Hypothalamus (tissue), 51 donors: ENCODE results near the gene NT5M.

Source experiments
- DNase-seq, 51 donors: peaks; one replicate each; lab custom pipeline; 2025; lab: John Stamatoyannopoulos, UW

NT5M gene

DNA sequence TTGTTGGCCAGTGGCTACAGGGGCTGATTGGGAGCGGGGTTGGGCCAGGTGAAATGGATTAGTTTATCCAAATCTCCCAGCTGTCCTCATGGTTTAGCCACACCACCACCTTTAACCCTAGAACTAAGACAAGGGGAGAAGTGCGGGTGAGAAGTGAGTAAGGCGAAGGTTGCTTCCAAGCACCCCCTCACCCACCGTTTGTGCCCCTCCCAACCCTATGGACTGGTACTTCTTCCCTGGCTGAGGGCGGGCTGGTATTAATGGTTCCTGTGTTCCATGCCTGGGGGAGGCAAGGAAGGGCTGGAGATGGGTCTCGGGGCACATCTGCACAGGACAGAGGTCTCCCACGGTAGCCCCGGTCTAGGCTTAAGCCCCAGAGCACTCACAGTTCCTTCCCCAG lies 25.1 kb downstream of the NT5M start:
- no peak for DNase-seq

DNA sequence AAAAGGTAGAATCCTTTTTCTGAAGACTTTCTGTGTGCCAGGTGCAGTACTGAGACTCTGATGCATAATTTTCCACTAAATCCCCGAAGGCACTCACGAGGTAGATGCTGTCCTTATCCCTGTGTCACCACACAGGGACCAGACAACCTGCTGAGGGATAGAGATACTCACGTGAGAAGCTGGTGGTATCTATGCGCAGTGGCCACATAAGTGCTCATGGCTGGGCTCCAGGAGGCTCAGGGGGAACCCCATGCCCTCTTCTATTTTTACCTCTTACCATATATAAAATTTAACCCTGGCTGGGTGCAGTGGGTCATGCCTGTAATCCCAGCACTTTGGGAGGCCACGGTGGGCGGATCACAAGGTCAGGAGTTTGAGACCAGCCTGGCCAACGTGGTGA lies 38.3 kb downstream of the NT5M start:
- DNase-seq: no peak

DNA sequence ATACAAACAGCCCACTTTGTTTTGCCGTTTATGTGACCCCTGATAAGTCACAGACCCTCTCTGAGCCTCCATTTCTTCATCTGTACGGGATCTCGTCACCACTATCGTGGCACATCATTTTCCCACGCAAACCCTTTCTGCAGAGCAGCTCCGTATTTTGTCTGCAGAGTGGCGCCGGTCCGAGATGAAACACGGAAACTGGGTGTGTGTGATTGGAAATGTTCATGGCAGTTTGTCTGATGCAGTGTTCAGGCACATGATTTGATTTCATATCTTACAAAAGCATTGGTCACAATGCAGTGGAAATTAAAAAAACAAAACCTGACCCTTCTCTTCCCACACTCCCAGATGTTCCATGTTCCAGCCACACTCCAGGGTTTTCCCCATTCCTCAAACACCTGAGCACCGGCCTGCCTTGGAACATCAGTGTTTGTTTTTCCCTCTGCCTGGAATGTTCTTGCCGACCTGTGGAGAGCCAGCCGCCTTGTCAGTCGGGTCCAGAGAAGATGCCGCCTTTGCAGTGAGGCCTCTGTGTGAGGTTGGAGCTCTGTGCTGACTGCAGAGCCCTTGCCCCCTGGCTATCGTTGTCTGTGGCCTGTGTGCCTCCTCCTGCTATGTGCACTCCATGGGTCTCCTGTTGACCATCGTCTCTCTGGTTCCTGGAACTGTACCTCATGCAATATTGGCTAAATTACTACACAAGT lies 39.2 kb downstream of the NT5M start:
- no peak for DNase-seq

DNA sequence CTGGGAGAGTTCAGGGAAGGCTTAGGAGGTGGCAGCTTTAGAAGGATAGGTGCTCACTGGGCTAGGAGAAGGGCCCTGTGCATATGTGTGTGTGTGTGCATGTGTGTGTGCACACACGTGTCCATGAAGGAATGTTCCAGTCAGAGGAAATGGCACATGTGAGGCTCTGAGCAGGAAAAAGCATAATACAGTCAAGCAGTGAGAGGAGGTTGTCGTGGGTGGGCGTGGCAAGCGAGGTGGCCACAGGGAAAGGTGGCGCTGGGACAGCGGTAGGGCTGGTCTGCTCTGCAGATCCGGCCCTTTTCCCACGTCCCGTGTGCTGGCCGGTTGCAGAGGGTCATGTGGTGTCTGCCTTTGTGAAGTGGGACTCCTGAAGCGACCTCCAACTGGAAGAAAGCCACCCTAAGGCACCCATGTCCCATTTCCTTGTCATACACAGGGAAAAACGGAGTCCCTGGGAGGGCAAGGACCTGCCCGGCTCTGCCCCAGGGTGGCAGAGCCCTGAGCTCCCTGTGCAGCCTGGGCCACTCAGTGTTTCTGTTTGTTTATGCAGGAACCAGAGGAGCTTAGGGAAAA lies 40.1 kb downstream of the NT5M start:
- no peak for DNase-seq

DNA sequence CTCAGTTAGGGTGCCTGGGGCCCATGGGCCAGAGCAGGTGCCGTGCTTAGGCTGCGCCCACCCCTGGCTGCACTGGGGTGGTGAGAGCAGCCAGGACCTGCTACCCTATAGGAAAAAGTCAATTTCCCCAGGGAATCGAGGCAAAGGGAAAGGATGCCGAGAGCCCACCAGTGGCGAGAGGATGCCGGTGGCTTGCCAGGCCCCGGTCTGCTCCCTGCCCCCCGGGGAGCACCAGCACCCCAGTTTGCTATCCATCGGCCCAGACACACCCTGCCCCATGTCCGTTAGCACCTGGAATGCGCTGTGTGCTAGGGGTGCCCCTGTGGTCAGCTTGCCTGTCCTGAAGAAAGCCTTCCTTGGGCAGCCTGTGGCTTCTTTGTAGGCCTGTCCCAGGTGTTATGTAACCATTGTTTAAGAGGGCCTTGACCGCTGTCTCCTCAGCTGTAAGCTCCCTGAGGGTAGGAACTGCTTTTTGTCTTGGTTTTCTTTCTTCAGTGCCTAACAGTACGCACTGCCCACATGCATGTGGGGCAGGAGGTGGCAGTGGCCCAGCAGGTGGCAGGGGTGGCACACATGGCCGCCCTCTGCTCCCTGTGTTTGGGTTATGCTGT lies 40.8 kb downstream of the NT5M start:
- DNase-seq: no peak

DNA sequence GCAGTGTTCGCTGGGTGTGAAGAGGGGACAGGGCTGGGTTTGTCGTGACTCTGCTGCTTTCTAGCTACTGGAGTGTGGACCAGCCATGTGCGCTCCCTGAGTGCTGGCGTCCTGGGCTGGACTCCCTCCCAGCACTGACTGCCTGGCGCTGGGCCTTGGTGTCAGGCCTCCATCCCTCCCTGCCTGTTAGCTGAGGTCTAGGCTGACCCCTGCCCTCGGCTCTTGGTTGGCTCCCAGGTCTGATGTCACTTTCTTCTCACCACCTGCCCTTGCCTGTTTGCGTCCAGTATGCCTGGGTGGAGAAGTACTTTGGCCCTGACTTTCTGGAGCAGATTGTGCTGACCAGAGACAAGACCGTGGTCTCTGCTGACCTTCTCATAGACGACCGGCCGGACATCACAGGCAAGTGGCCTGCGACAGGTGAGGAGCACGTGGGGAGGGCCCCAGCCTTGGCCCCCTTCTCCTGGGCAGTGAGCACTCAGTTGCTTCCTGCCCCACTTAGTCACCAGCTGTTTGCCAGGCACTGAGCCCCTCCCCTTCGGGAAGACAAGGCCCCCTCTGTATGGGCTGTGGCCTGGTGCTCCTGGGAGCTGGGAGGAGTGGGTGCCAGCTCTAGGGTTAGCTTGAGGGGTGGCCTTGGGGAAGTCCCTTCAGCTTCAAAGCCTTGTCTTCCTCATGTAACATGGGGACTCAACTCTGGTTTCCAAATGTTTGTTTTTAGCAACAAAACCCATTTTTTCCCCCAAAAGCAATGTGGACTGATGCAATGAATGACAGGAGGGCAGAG lies 41.5 kb downstream of the NT5M start:
- DNase-seq: peak in 8 of 51 donors; percentile 5 to 45 (median 12)

DNA sequence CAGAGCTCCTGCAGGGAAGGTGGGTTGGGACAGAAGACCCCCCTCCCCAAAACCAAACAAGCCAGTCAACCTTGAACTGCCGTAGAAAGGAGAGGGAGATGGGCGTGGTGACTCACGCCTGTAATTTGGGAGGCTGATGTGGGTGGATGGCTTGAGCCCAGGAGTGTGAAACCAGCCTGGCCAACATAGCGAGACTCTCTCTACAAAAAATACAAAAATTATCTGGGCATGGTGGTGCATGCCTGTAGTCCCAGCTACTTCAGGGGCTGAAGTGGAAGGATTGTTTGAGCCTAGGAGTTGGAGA lies 42.1 kb downstream of the NT5M start:
- no peak for DNase-seq

DNA sequence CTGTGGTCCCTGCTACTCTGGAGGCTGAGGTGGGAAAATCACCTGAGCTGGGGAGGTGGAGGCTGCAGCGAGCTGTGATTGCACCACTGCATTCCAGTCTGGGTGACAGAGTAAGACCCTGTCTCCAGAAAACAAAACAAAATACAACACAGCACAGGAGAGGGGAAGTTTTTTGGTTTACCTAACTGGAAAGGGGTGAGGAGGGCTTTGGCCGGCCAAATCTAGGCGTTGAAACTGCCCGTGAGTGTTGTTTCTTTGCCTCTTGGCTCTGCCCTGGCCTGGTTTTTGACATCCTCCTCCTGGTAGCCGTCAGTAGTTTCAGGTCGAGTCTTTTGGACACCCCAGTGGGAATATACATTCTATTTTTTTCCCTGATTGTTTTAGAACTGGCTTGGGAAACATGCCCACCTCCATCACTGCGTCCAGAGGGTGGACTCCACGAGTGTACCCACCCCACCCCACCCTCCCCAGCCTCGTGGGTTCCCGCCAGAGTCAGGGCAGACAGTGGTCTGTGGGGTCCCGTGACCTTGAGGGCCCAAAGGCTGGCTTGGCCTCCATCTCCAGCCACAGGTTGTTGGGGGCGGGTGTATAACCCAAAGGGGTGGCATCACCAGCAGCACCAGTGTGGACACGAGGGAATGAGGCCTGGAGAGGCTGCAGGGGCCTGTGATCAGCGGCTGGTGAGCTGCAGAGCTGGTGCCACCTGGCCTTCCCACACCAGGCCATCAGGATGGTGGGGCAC lies 42.7 kb downstream of the NT5M start:
- no peak for DNase-seq

DNA sequence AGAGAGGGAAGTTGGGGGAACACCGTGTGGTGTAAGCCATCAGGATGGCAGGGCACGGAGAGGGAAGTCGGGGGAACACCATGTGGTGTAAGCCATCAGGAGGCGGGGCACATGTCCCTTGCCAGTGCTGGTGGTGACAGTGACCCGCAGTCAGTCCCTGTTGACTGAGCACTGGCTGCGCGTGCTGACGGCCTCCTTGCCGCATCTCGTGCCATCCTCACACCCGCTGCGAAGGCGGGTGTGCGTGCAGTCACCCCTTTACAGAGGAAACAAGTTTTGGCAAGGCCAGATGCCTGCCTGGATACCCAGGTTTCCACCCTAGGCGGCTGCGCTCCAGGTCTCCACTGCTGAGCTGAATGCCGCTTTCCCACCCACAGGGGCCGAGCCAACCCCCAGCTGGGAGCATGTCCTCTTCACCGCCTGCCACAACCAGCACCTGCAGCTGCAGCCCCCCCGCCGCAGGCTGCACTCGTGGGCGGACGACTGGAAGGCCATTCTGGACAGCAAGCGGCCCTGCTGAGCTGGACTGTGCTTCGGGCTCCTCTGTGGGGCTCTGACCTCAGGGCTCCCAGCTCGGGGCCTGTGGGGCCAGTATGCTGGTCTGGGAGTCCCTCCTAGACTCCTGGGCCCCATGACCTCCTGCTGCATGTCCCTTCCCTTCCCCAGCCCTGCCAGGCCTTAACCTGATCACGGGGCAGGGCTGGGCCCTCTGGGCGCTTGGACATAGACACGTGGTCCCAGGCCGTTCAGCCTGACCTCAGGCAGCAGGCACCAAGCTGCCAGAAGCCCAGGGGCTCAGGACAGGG lies 43.5 kb downstream of the NT5M start:
- DNase-seq: no peak

DNA sequence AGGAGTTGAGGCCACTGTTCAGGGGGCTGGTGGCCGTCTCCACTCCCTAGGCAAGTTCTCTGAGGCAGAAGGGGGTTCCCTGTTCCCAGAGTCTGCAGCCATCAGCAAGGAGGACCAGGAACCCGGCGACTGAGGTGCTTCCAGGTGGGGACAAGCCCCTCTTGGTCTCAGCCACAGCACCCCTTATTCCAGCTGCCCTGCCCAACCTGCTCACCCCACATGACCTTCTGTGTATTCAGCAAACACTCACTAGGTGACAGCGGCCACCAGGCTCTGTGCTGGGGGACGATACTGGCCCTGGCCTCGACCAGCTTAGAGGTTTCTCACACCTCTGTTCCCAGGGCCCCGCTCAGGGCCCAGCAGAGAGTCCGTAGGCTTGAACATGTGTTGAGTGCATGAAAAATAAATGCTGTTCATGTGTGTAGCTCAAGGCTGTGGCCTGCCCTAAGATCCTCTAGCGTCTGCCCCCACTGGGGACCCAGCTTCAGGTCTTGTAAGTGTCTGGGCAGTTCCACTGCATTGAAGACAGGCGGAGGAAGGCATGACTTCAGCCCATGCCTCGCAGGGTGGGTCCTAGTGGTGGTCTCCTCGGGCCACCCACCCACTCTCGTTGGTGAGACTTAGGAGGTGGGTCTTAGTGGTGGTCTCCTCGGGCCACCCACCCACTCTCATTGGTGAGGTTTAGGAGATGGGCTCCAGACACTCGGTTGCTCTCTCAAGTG lies 44.2 kb downstream of the NT5M start:
- no peak for DNase-seq

DNA sequence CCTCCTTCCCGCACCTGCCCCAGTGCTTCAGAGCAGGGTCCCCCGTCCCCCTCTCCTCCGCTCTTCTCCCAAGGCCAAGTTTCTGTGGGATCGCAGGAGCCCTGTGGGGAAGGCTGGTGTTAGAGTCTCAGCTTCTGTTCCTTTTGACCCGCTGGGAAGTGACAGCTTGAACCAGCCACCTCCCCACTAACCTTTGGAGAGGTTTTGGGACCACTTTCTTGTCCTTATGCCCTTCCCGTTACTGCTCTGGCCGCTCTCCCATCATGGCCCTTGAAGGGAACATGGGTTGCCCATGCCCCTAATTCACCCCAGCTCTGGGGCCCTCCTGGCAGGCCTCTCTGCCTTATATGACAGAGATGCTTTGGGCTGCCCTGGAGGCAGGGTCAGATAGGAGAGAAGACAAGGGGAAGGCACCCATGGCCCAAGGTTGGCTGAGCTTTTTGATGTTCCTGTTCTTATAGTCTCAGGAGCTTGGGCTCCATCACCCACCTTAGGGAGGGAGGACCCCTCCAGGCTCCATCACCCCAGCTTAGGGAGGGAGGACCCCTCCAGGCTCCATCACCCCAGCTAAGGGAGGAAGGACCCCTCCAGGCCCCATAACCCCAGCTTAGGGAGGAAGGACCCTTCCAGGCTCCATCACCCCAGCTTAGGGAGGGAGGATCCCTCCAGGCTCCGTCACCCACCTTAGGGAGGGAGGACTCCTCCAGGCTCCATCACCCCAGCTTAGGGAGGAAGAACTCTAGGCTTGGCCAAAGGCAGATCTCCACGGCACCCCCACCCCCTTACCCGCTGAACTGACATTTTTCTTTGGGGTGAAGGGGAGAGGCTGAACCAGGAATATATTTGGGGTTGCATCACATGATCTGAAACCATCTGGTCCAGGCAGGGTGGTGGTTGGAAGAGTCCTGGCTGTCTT lies 45.0 kb downstream of the NT5M start:
- DNase-seq: no peak

DNA sequence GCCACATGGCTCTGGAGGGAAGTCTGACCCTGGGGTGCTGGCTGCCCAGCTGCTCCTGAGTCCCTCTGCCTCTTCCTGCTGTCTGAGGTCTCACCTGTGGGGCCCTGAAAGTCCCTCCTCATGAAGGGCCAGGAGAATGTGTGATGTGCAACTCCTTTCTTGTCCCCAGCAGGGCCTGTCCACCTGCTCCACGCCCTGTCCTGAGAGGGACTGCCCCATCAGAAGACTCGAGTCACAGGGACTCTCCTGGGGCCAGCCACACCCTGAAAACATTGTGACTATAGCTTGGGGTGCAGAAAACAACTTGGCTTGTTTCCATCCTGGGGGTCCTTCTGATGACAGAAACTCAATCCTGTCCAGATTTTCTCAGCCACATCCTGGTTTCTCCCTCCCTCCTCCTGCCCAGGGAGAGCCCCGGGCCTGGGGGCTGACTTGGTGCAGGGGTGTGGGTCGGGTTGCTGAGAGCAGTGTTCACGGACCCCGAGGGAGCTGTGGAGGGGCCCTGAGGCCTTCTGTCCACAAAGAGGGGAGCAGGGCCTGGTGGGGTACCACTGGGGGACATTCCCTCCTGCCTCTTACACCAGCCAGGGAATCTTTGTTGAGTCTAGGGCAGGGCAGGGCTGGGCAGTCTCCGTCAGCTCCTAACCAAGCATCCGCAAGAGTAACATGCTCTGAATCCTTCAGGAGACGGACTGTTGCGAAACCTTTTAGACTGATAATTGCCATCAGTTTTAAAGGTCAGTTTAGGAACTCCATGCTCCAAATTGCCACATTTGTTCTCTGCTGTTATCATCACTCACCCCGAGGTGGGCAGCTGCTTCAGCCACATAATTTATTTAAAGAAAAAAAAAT lies 45.9 kb downstream of the NT5M start:
- no peak for DNase-seq

DNA sequence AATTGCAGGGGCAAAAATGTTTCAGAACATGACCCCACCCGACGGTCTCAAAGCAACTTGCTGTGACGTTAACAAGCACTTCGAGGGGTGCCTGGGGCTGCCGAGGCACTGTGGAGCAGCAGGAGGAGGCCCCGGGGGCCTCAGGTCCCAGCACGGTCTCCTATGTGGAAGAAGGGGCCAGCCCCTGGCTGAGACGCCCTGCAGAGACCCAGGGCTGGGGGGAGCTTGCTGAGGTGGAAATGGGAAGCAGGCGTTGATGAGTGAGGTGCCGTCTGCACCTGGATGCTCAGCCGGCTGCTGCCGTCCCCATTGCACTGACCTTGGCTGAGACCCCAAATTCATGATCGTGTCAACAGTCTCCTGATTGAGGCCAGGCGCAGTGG lies 46.5 kb downstream of the NT5M start:
- DNase-seq: no peak

DNA sequence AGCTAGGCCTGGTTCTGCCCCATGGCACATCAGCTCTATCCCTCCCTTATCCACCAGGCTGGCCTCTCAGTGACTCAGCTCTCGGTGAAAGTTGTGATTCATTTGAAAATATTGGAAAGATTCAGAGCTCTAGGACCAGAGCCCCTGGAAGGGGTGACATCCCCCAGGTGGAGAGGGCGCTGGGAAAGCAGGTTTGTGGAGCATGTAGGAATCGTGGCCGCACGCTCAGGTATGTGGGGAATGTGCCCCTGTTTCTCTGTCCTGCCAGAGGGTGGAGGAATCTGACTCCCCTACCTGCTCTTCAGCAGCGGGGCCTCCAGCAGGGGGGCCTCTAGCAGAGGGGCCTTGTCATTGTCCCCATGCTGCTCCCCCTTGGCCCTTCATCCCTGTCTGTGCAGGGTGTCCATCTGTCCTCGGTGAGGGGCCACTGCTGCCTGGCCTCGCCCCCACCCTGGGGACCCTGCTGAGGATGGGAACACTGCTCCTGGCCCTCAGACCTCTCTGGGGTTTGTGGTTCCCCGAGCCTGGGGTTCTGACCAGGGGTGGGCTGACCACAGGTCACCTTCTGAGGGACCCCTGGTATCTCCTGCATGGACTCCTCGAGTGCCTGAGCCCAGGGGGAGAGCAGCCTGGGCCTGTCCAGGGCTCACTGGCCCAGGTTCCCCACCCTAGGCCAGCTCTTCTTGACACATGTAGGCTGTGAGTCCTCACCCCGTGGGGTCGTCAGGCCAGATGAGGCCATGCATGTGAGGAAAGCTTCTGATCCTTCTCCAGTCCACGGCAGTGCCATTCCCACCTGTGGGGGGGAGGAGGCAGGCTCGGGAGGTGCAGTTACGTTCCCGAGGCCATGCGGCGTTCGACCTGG lies 47.5 kb downstream of the NT5M start:
- no peak for DNase-seq

DNA sequence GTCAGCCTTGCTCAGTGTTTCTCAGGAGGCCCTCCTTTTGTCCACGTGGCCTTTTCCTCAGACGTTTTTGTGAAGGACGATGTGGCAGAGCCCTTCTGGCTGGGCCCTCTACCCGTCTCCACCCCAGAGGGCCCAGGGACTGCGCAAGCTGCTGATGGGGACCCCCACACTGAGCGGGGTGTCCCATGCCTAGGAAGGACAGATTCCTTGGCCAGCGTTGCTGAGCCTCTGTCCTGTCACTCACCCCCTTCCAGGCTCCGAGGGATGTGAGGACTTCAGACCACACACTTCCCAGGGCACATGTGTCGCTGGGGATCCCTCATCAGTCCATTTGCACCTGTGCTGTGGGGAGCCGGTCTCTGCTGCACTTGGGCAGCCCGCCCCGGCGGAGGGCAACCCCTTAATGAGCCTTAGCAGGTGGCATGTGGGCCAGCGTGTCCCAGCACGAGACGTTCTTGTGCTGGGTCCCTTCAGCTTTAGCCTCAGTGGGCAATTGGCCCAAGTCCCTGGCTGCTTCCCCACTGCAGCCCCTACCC lies 48.3 kb downstream of the NT5M start:
- no peak for DNase-seq
